SK-N-SH treated with all-trans-retinoic acid at 6 μM for 48 hours (cell line): ENCODE measurements around the gene SEMG2.

Source experiments
- ATAC-seq: fragments of 200-7000 bp; cut with Tn5 transposase; 3 replicates; pipeline ENCODE4 v1.9.1; 2020; ENCODE audit warnings: mild to moderate bottlenecking, moderate library complexity
- ARNTL ChIP-seq: fragments of 450-650 bp; formaldehyde crosslinking; IDR thresholded peaks from 2 replicates; pipeline ENCODE4 v1.5.0; 2020; ENCODE audit warnings: low read depth, mild to moderate bottlenecking, moderate library complexity, borderline replicate concordance
- BACH2 ChIP-seq: fragments of 250-450 bp; sonication (Bioruptor Pico); IDR thresholded peaks from 2 replicates; pipeline ENCODE4 v1.9.0; 2021; ENCODE audit warnings: mild to moderate bottlenecking, borderline replicate concordance
- CREB5 ChIP-seq: fragments of 250-450 bp; sonication (Bioruptor Pico); IDR thresholded peaks from 2 replicates; pipeline ENCODE4 v1.5.1; 2020; ENCODE audit warnings: low read depth, mild to moderate bottlenecking, moderate library complexity
- CSDC2 ChIP-seq: fragments of 250-450 bp; sonication (Bioruptor Pico); IDR thresholded peaks from 2 replicates; pipeline ENCODE4 v1.5.0; 2020; ENCODE audit warnings: mild to moderate bottlenecking, moderate library complexity
- CSRNP3 ChIP-seq: fragments of 250-450 bp; sonication (Bioruptor Pico); IDR thresholded peaks from 2 replicates; pipeline ENCODE4 v1.5.1; 2021; ENCODE audit warnings: mild to moderate bottlenecking, moderate library complexity
- ESRRG ChIP-seq: fragments of 250-450 bp; sonication (Bioruptor Pico); IDR thresholded peaks from 2 replicates; pipeline ENCODE4 v1.6.1; 2021; ENCODE audit warnings: mild to moderate bottlenecking
- GLIS3 ChIP-seq: fragments of 250-450 bp; sonication (Bioruptor Pico); IDR thresholded peaks from 2 replicates; pipeline ENCODE4 v1.5.0; 2020; ENCODE audit warnings: mild to moderate bottlenecking, moderate library complexity
- ISL1 ChIP-seq: fragments of 250-450 bp; sonication (Bioruptor Pico); IDR thresholded peaks from 2 replicates; pipeline ENCODE4 v2.1.2; 2022; ENCODE audit warnings: mild to moderate bottlenecking, moderate library complexity
- OSR1 ChIP-seq: fragments of 250-450 bp; sonication (Bioruptor Pico); IDR thresholded peaks from 2 replicates; pipeline ENCODE4 v1.8.0; 2022; ENCODE audit warnings: moderate library complexity, mild to moderate bottlenecking, inconsistent platforms
- PATZ1 ChIP-seq: fragments of 250-450 bp; sonication (Bioruptor Pico); IDR thresholded peaks from 2 replicates; pipeline ENCODE4 v1.8.0; 2020; ENCODE audit warnings: mild to moderate bottlenecking, moderate library complexity, borderline replicate concordance
- POU6F1 ChIP-seq: fragments of 250-450 bp; sonication (Bioruptor Pico); IDR thresholded peaks from 2 replicates; pipeline ENCODE4 v1.8.0; 2021; ENCODE audit warnings: low read depth, mild to moderate bottlenecking, moderate library complexity, borderline replicate concordance
- PPARA ChIP-seq: fragments of 250-450 bp; sonication (Bioruptor Pico); IDR thresholded peaks from 2 replicates; pipeline ENCODE4 v1.5.0; 2020; ENCODE audit warnings: mild to moderate bottlenecking, borderline replicate concordance
- RARB ChIP-seq: fragments of 250-450 bp; sonication (Bioruptor Pico); IDR thresholded peaks from 2 replicates; pipeline ENCODE4 v1.8.0; 2021; ENCODE audit warnings: mild to moderate bottlenecking, moderate library complexity
- SNAI2 ChIP-seq: fragments of 250-450 bp; sonication (Bioruptor Pico); IDR thresholded peaks from 2 replicates; pipeline ENCODE4 v1.5.0; 2020; ENCODE audit warnings: mild to moderate bottlenecking, moderate library complexity
- TCF4 ChIP-seq: fragments of 250-450 bp; sonication (Bioruptor Pico); IDR thresholded peaks from 2 replicates; pipeline ENCODE4 v1.8.0; 2021; ENCODE audit warnings: mild to moderate bottlenecking, moderate library complexity, borderline replicate concordance
- TOX ChIP-seq: fragments of 250-450 bp; sonication (Bioruptor Pico); IDR thresholded peaks from 2 replicates; pipeline ENCODE4 v1.8.0; 2021; ENCODE audit warnings: mild to moderate bottlenecking, moderate library complexity, borderline replicate concordance
- TSHZ2 ChIP-seq: fragments of 250-450 bp; sonication (Bioruptor Pico); IDR thresholded peaks from 2 replicates; pipeline ENCODE4 v1.5.0; 2020; ENCODE audit warnings: mild to moderate bottlenecking, moderate library complexity
- ZC3H10 ChIP-seq: fragments of 250-450 bp; sonication (Bioruptor Pico); IDR thresholded peaks from 2 replicates; pipeline ENCODE4 v1.5.1; 2021; ENCODE audit warnings: mild to moderate bottlenecking, moderate library complexity
- ZFP3 ChIP-seq: fragments of 250-450 bp; sonication (Bioruptor Pico); IDR thresholded peaks from 2 replicates; pipeline ENCODE4 v1.5.0; 2020; ENCODE audit warnings: mild to moderate bottlenecking, moderate library complexity
- ZFP30 ChIP-seq: fragments of 450-650 bp; formaldehyde crosslinking; IDR thresholded peaks from 2 replicates; pipeline ENCODE4 v1.5.0; 2022; ENCODE audit warnings: mild to moderate bottlenecking, moderate library complexity
- ZNF70 ChIP-seq: fragments of 450-650 bp; formaldehyde crosslinking; IDR thresholded peaks from 2 replicates; pipeline ENCODE4 v1.5.0; 2020; ENCODE audit warnings: mild to moderate bottlenecking, moderate library complexity
- ZNF8 ChIP-seq: fragments of 450-650 bp; formaldehyde crosslinking; IDR thresholded peaks from 2 replicates; pipeline ENCODE4 v1.5.0; 2020; ENCODE audit warnings: mild to moderate bottlenecking, moderate library complexity

The SEMG2 gene

GRCh38 chr20:45254383-45255262, 33.5 kb downstream of the SEMG2 start, which contains the start of gene SLPI:
TSS of gene SLPI (minus strand) at chr20:45254564. CDS start at chr20:45254543, 21 bp downstream.
- ATAC-seq: no peak
- TF ChIP-seq CSRNP3: no peak
- TF ChIP-seq BACH2 (CRISPR knock-in tag): no peak
- no peak for TF ChIP-seq ZNF70 (CRISPR knock-in tag)
- no peak for TF ChIP-seq SNAI2 (CRISPR knock-in tag)
- no peak for TF ChIP-seq ZFP30 (CRISPR knock-in tag)
- no peak for TF ChIP-seq CREB5

GRCh38 chr20:45257161-45257560, 36.0 kb downstream of the SEMG2 start:
- TF ChIP-seq POU6F1 (no peak), TOX (CRISPR knock-in tag) (no peak), BACH2 (CRISPR knock-in tag) (no peak), CSRNP3 (no peak), ARNTL (no peak), PPARA (CRISPR knock-in tag) (no peak)
- ATAC-seq: no peak

GRCh38 chr20:45257711-45258110, 36.5 kb downstream of the SEMG2 start:
- ATAC-seq: no peak
- TF ChIP-seq RARB (CRISPR knock-in tag): no peak
- no peak for TF ChIP-seq OSR1
- no peak for TF ChIP-seq ZFP30 (CRISPR knock-in tag)
- TF ChIP-seq GLIS3: no peak
- no peak for TF ChIP-seq TSHZ2 (CRISPR knock-in tag)
- TF ChIP-seq CREB5: no peak
- no peak for TF ChIP-seq TCF4 (CRISPR knock-in tag)
- no peak for TF ChIP-seq BACH2 (CRISPR knock-in tag)
- TF ChIP-seq ZNF8 (CRISPR knock-in tag): no peak
- TF ChIP-seq ZNF70 (CRISPR knock-in tag): no peak
- no peak for TF ChIP-seq SNAI2 (CRISPR knock-in tag)
- no peak for TF ChIP-seq PATZ1 (CRISPR knock-in tag)
- TF ChIP-seq ZFP3 (CRISPR knock-in tag): no peak
- no peak for TF ChIP-seq ESRRG
- no peak for TF ChIP-seq ARNTL
- no peak for TF ChIP-seq CSDC2 (CRISPR knock-in tag)
- no peak for TF ChIP-seq ZC3H10 (CRISPR knock-in tag)
- TF ChIP-seq TOX (CRISPR knock-in tag): no peak
- no peak for TF ChIP-seq ISL1 (CRISPR knock-in tag)
- no peak for TF ChIP-seq CSRNP3
